Kidney (tissue), 14 donors: ENCODE results near the gene URB2. TPM values are rescaled to one million over a fixed set of nuclear protein-coding genes. Genes with fewer than 3 reads are reported as not detected.

Experiments
- DNase-seq, 5 donors: peaks; one replicate each; pipeline ENCODE4 v3.0.0-alpha.2; 2013 to 2020
- FAIRE-seq: peaks from 2 replicates; lab custom pipeline; 2012; peaks lifted over from hg19 to GRCh38; lab: Jason Lieb, UNC
- H3K27ac ChIP-seq, 2 donors: one replicate each; pipeline ENCODE4 v1.7.0; 2013; ENCODE audit warnings: low read depth in 2 of 2, low read length in 2 of 2, inconsistent platforms in 1 of 2
- H3K27me3 ChIP-seq: one replicate; pipeline ENCODE4 v1.7.1; 2013; ENCODE audit warnings: low read length, inconsistent platforms; ENCODE audit not compliant: control insufficient read depth, insufficient read depth
- H3K36me3 ChIP-seq, 3 donors: one replicate each; pipeline versions ENCODE4 v1.7.0 to v1.7.1; 2013; ENCODE audit warnings: low read length in 3 of 3, control low read depth in 1 of 3, inconsistent platforms in 1 of 3; ENCODE audit not compliant: insufficient read depth in 3 of 3, control insufficient read depth in 2 of 3
- H3K4me1 ChIP-seq, 3 donors: one replicate each; pipeline versions ENCODE4 v1.7.0 to v1.7.1; 2013; ENCODE audit warnings: low read length in 3 of 3, inconsistent platforms in 1 of 3, low read depth in 1 of 3; ENCODE audit not compliant: control insufficient read depth in 2 of 3, insufficient read depth in 2 of 3
- H3K4me3 ChIP-seq, 3 donors: one replicate each; pipeline versions ENCODE4 v1.7.0 to v1.8.1; 2013; ENCODE audit warnings: low read length in 3 of 3, control low read depth in 1 of 3, inconsistent platforms in 1 of 3
- H3K9ac ChIP-seq, 3 donors: one replicate each; pipeline versions ENCODE4 v1.7.0 to v1.7.1; 2013; ENCODE audit warnings: low read length in 3 of 3, control low read depth in 1 of 3, inconsistent platforms in 1 of 3
- H3K9me3 ChIP-seq, 3 donors: one replicate each; pipeline versions ENCODE4 v1.7.0 to v1.7.1; 2013; ENCODE audit warnings: low read length in 3 of 3, control low read depth in 1 of 3, inconsistent platforms in 1 of 3; ENCODE audit not compliant: control insufficient read depth in 2 of 3, insufficient read depth in 1 of 3
- intact Hi-C: fragments of 100-400 bp; cut with DNase I; formaldehyde crosslinking; loops from one replicate; pipeline ENCODE4 v1.11.1; 2022
- polyA plus RNA-seq: library from polyadenylated mRNA; stranded (reverse); fragments of 350-450 nt; fragmentation: Illumina TruSeq; extraction: RNeasy Lipid Tissue Mini Kit (QIAGEN cat#74804); gene quantifications from one replicate; pipeline ENCODE4 v1.2.3, GENCODE V29; 2014; ENCODE audit warnings: low read depth, low replicate concordance; ENCODE audit not compliant: insufficient read depth
- total RNA-seq: library from RNA; stranded (reverse); fragmentation: NEBNext Ultra II Directional; extraction: Animal tissue kit (Norgen Biotek cat#: 25700); gene quantifications from one replicate; pipeline ENCODE4 v1.2.1, GENCODE V29; 2021
- TF ChIP-seq, protein P1 (sequence below): IDR thresholded peaks from 3 replicates; pipeline ENCODE4 v1.5.1; 2012; ENCODE audit warnings: mild to moderate bottlenecking, moderate library complexity, borderline replicate concordance; ENCODE audit not compliant: insufficient read depth; ENCODE audit errors: extremely low read depth
- donor health status: control.
- donor health status: control.
- donor health status: control.
- donor health status: control.
- donor health status: control.
- donor health status: DM: yes; HTN: yes; CAD: no.
- donor health status: Normal renal cell carcinoma (clear cell type).

Gene URB2
- total and polyA plus RNA-seq, 2 donors from 2014 or later, result 1.4 to 8.3 TPM

- TF ChIP-seq, protein P1, sequence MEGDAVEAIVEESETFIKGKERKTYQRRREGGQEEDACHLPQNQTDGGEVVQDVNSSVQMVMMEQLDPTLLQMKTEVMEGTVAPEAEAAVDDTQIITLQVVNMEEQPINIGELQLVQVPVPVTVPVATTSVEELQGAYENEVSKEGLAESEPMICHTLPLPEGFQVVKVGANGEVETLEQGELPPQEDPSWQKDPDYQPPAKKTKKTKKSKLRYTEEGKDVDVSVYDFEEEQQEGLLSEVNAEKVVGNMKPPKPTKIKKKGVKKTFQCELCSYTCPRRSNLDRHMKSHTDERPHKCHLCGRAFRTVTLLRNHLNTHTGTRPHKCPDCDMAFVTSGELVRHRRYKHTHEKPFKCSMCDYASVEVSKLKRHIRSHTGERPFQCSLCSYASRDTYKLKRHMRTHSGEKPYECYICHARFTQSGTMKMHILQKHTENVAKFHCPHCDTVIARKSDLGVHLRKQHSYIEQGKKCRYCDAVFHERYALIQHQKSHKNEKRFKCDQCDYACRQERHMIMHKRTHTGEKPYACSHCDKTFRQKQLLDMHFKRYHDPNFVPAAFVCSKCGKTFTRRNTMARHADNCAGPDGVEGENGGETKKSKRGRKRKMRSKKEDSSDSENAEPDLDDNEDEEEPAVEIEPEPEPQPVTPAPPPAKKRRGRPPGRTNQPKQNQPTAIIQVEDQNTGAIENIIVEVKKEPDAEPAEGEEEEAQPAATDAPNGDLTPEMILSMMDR, result no peak
- Histone ChIP-seq H3K36me3 (no peaks in the 10 kb centered on the region), H3K9me3 (no peaks in the 10 kb centered on the region), H3K27ac (no peak overlapping the region), H3K4me3 (no peak overlapping the region), H3K4me1 (no peaks in the 10 kb centered on the region), H3K9ac (no peak overlapping the region), H3K27me3 (no peaks in the 10 kb centered on the region)
- FAIRE-seq (no peak), DNase-seq (no peak)
- intact Hi-C loops, result loop anchor here (10.0 kb wide), 1 partner anchor 645 kb away; no protein-coding TSS in a partner anchor
These were observed 43.3 kb downstream of the URB2 start for GRCh38 chr1:229669333-229669732.

DNA sequence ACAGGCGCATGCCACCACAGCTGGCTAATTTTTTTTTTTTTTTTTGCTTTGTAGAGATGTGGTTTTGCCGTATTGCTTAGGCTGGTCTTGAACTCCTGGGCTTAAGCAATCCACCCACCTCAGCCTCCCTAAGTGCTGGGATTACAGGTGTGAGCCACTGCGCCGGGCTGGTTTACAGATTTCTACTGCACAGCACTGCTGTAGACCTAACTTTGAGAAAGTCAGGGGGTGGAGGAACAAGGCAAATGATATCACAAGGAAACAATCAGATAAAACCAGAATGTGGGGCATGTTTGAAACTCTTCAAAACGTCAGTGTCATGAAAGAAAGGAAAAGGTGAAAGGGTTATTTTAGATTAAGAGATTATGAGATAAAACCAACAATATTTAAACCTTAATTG, 45.3 kb downstream of the URB2 start:
- TF ChIP-seq, protein P1, result no peak
- Histone ChIP-seq H3K9ac (no peak overlapping the region), H3K4me3 (no peak overlapping the region), H3K9me3 (no peaks in the 10 kb centered on the region), H3K27ac (no peak overlapping the region), H3K4me1 (no peaks in the 10 kb centered on the region), H3K27me3 (no peaks in the 10 kb centered on the region), H3K36me3 (no peaks in the 10 kb centered on the region)
- intact Hi-C loops, result no loop called here
- FAIRE-seq (no peak), DNase-seq (no peak)

GRCh38 chr1:229672246-229672645, 46.2 kb downstream of the URB2 start:
- intact Hi-C loops, result no loop called here
- FAIRE-seq, result no peak
- Histone ChIP-seq H3K27ac (no peak overlapping the region), H3K9me3 (no peaks in the 10 kb centered on the region), H3K9ac (no peak overlapping the region), H3K36me3 (no peaks in the 10 kb centered on the region), H3K4me3 (no peak overlapping the region), H3K27me3 (no peaks in the 10 kb centered on the region), H3K4me1 (no peaks in the 10 kb centered on the region)
- TF ChIP-seq, protein P1, result no peak
- no peak for DNase-seq

- FAIRE-seq, result no peak
- no peaks in the 10 kb centered on the region for H3K9me3 ChIP-seq
These were observed 48.0 kb downstream of the URB2 start for GRCh38 chr1:229674042-229674441.

More at GRCh38 chr1:229674042-229674441, 48.0 kb downstream of the URB2 start:
- no peaks in the 10 kb centered on the region for H3K4me1 ChIP-seq
- H3K27me3 ChIP-seq, result no peaks in the 10 kb centered on the region
- no peak overlapping the region for H3K27ac ChIP-seq
- TF ChIP-seq, protein P1, result no peak
- intact Hi-C loops, result no loop called here
- DNase-seq, result no peak
- H3K36me3 ChIP-seq, result no peaks in the 10 kb centered on the region
- H3K4me3 ChIP-seq, result no peak overlapping the region
- no peak overlapping the region for H3K9ac ChIP-seq
